GM18873 (cell line): ENCODE data around the gene PLCH2.
"Not testable (repeated sequence)": the region's sequence is repeated elsewhere in the genome, so short reads cannot be mapped to it uniquely, and the experiment has no call there.

Source experiments
- ATAC-seq: cut with Tn5 transposase; IDR thresholded peaks from one replicate; pipeline ENCODE4 v1.9.1; 2021; ENCODE audit warnings: mild to moderate bottlenecking, moderate library complexity, moderate number of reproducible peaks; ENCODE audit not compliant: unreplicated experiment, low FRiP score

PLCH2 gene

GRCh38 chr1:2553076-2553475 is 77.0 kb downstream of the PLCH2 start:
- not testable (repeated sequence) for ATAC-seq

- no peak for ATAC-seq
Measured at GRCh38 chr1:2553871-2554620, 78.0 kb downstream of the PLCH2 start.

- no peak for ATAC-seq
Measured at GRCh38 chr1:2554621-2555387, 78.7 kb downstream of the PLCH2 start.
